ENCODE data around the gene ARHGAP45.

Gene ARHGAP45

GRCh38 chr19:1065606-1066109 is 1.3 kb upstream of the ARHGAP45 start:
- TF ChIP-seq REST (IDR thresholded peaks at IDR 0.05; ENCODE audit: insufficient read depth in 1 of 2, low read depth in 2 of 2, low read length in 2 of 2) (no peak), POLR2AphosphoS5 (IDR thresholded peaks at IDR 0.05; ENCODE audit: low read depth, low read length) (no peak), SIN3A (IDR thresholded peaks at IDR 0.05; ENCODE audit: borderline replicate concordance, insufficient read depth, low read length) (no peak), TAF1 (IDR thresholded peaks at IDR 0.05; ENCODE audit: borderline replicate concordance, insufficient read depth, low read length) (no peak), FOXP2 (optimal IDR thresholded peaks at IDR 0.05; ENCODE audit: borderline replicate concordance, extremely low read depth, extremely low read length, insufficient read depth) (no peak)

GRCh38 chr19:1066251-1066747 is 668 bp upstream of the ARHGAP45 start:
- no peak for TF ChIP-seq FOXP2 (optimal IDR thresholded peaks at IDR 0.05; ENCODE audit: borderline replicate concordance, extremely low read depth, extremely low read length, insufficient read depth)
- no peak for TF ChIP-seq REST (IDR thresholded peaks at IDR 0.05; ENCODE audit: insufficient read depth in 1 of 2, low read depth in 2 of 2, low read length in 2 of 2)
- TF ChIP-seq SIN3A (IDR thresholded peaks at IDR 0.05; ENCODE audit: borderline replicate concordance, insufficient read depth, low read length): no peak
- TF ChIP-seq POLR2AphosphoS5 (IDR thresholded peaks at IDR 0.05; ENCODE audit: low read depth, low read length): no peak
- no peak for TF ChIP-seq TAF1 (IDR thresholded peaks at IDR 0.05; ENCODE audit: borderline replicate concordance, insufficient read depth, low read length)

GRCh38 chr19:1067341-1067957 is 482 bp downstream of the ARHGAP45 start:
- TF ChIP-seq REST (IDR thresholded peaks at IDR 0.05; ENCODE audit: insufficient read depth in 1 of 2, low read depth in 2 of 2, low read length in 2 of 2): no peak
- TF ChIP-seq POLR2AphosphoS5 (IDR thresholded peaks at IDR 0.05; ENCODE audit: low read depth, low read length): no peak
- TF ChIP-seq FOXP2 (optimal IDR thresholded peaks at IDR 0.05; ENCODE audit: borderline replicate concordance, extremely low read depth, extremely low read length, insufficient read depth): no peak

GRCh38 chr19:1068009-1069001 is 1.3 kb downstream of the ARHGAP45 start:
- TF ChIP-seq TAF1 (IDR thresholded peaks at IDR 0.05; ENCODE audit: borderline replicate concordance, insufficient read depth, low read length): no peak
- TF ChIP-seq SIN3A (IDR thresholded peaks at IDR 0.05; ENCODE audit: borderline replicate concordance, insufficient read depth, low read length): no peak
- no peak for TF ChIP-seq POLR2AphosphoS5 (IDR thresholded peaks at IDR 0.05; ENCODE audit: low read depth, low read length)
- no peak for TF ChIP-seq REST (IDR thresholded peaks at IDR 0.05; ENCODE audit: insufficient read depth in 1 of 2, low read depth in 2 of 2, low read length in 2 of 2)
- no peak for TF ChIP-seq FOXP2 (optimal IDR thresholded peaks at IDR 0.05; ENCODE audit: borderline replicate concordance, extremely low read depth, extremely low read length, insufficient read depth)
